ENCODE data around the gene LRRC3C.

Gene LRRC3C

DNA sequence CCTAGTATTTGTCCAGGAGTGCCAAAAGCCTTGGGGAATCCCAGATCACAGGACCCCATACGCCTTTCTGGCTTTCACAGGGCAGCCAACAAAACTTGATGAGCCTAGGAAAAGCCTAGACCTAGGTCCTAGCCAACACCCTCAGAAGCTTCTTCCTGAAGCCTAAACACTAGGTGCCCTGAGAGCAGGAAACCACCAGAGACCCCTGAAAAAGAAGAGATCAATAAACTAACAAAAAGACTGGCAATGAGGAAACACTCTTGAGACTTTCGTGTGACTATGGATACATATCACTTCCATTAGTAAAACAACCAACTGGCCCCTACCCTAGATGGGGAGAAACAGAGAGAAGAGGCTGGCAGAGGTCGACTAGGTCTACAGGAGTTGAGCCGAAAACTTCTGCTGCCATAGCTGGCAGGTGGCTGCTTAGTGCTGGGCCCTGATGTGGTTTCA lies 1.4 kb upstream of the LRRC3C start:
- peaks cover 24% of the 10 kb centered on the region for H3K4me1 ChIP-seq (ENCODE audit: control insufficient read depth, insufficient read depth, low read length)
- H3K4me3 ChIP-seq (ENCODE audit: low read depth, low read length), result peak overlapping the region; percentile 82
- no peak overlapping the region for H3K9ac ChIP-seq (ENCODE audit: low read depth, low read length)
- no peaks in the 10 kb centered on the region for H3K27me3 ChIP-seq (ENCODE audit: control insufficient read depth, insufficient read depth, low read length)
- no peaks in the 10 kb centered on the region for H3K9me3 ChIP-seq (ENCODE audit: control insufficient read depth, insufficient read depth, low read length)
- H3K36me3 ChIP-seq (ENCODE audit: control insufficient read depth, insufficient read depth, low read length), result peaks cover 25% of the 10 kb centered on the region

DNA sequence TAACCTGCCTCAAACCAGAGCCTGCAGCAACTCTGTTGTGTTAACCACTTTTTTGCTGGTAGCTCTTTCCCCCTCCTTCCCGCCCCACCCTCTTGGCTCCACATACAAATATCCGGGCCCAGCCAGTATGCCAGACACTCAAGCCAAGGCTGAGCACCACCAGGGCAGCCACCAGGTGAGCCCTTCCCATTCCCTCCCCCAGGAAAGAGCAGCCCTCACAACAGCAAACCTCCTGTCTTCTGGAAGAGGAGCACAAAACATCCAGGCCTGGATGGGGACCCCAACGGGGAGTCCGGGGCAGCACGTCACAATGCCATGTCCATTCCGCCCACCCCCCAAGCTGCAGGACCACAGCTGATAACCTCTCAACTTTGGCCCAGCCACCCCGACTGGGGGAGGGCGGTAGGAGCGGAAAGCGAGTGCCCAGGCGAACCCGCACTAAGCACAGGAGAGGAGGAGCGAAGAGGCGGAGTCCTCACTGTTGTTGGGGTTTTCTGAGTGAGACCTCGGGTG lies 888 bp upstream of the LRRC3C start:
- Histone ChIP-seq H3K9ac (ENCODE audit: low read depth, low read length) (peak overlapping the region; percentile 60), H3K4me1 (ENCODE audit: control insufficient read depth, insufficient read depth, low read length) (peaks cover 24% of the 10 kb centered on the region), H3K4me3 (ENCODE audit: low read depth, low read length) (peak overlapping the region; percentile 82), H3K9me3 (ENCODE audit: control insufficient read depth, insufficient read depth, low read length) (no peaks in the 10 kb centered on the region), H3K36me3 (ENCODE audit: control insufficient read depth, insufficient read depth, low read length) (peaks cover 23% of the 10 kb centered on the region), H3K27me3 (ENCODE audit: control insufficient read depth, insufficient read depth, low read length) (no peaks in the 10 kb centered on the region)

DNA sequence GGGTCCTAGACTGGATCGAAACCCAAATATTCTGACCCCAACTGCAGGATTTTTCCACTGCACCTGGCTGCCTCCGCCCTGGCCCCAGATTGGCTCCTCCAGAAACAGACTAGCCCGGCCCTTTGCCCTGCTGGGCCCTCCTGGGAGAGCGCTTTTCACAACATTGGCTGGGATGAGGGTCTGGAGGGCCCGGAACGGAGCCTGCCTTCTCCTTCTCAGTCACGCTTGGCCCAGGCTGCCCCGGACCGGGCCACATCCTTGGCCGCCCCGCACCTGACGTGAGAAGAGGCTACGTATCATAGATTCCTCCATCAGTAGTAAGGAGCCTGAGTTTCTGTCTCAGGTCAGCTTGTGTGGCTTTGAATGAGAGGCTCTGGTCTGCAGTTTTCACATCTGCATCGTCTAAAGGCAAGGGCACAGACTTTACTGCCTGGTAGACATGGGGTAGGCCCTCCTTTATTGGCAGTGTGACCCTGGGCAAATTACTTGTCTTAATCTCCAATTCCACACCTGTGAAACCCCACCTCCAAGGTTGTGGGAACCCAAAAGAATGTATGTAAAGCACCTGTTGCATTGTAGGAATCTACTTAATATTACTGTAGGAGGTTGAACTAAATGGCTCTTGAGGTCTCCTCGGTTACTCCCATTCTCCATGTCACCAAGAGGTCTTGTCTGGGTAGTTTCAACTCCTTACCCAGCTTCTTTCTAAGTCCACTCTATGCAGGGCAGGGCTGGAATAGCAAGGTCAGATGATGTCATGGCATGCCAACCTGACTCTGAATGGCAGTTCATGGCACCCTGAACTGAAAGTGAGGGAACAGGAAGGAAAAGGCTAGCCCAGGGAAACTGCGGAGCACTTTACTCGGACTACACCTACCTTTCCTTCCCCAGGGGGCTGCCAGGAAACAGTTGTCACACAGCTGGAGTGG lies 661 bp downstream of the LRRC3C start:
- Histone ChIP-seq H3K4me3 (ENCODE audit: low read depth, low read length) (peak overlapping the region; percentile 82), H3K9me3 (ENCODE audit: control insufficient read depth, insufficient read depth, low read length) (no peaks in the 10 kb centered on the region), H3K9ac (ENCODE audit: low read depth, low read length) (peak overlapping the region; percentile 74), H3K27me3 (ENCODE audit: control insufficient read depth, insufficient read depth, low read length) (no peaks in the 10 kb centered on the region), H3K4me1 (ENCODE audit: control insufficient read depth, insufficient read depth, low read length) (peaks cover 24% of the 10 kb centered on the region), H3K36me3 (ENCODE audit: control insufficient read depth, insufficient read depth, low read length) (peaks cover 9% of the 10 kb centered on the region)

GRCh38 chr17:39928858-39929645 lies 1.5 kb downstream of the LRRC3C start:
- Histone ChIP-seq H3K36me3 (ENCODE audit: control insufficient read depth, insufficient read depth, low read length) (peaks cover under 1% of the 10 kb centered on the region), H3K4me3 (ENCODE audit: low read depth, low read length) (no peak overlapping the region), H3K9ac (ENCODE audit: low read depth, low read length) (no peak overlapping the region), H3K27me3 (ENCODE audit: control insufficient read depth, insufficient read depth, low read length) (no peaks in the 10 kb centered on the region), H3K9me3 (ENCODE audit: control insufficient read depth, insufficient read depth, low read length) (no peaks in the 10 kb centered on the region), H3K4me1 (ENCODE audit: control insufficient read depth, insufficient read depth, low read length) (peaks cover 27% of the 10 kb centered on the region)

GRCh38 chr17:39929646-39930407 lies 2.3 kb downstream of the LRRC3C start:
- Histone ChIP-seq H3K4me3 (ENCODE audit: low read depth, low read length) (no peak overlapping the region), H3K4me1 (ENCODE audit: control insufficient read depth, insufficient read depth, low read length) (peaks cover 22% of the 10 kb centered on the region), H3K9me3 (ENCODE audit: control insufficient read depth, insufficient read depth, low read length) (no peaks in the 10 kb centered on the region), H3K36me3 (ENCODE audit: control insufficient read depth, insufficient read depth, low read length) (no peaks in the 10 kb centered on the region), H3K9ac (ENCODE audit: low read depth, low read length) (no peak overlapping the region), H3K27me3 (ENCODE audit: control insufficient read depth, insufficient read depth, low read length) (no peaks in the 10 kb centered on the region)

GRCh38 chr17:39933912-39934311 lies 6.4 kb downstream of the LRRC3C start:
- H3K36me3 ChIP-seq (ENCODE audit: control insufficient read depth, insufficient read depth, low read length), result no peaks in the 10 kb centered on the region
- H3K9ac ChIP-seq (ENCODE audit: low read depth, low read length), result no peak overlapping the region
- H3K9me3 ChIP-seq (ENCODE audit: control insufficient read depth, insufficient read depth, low read length), result no peaks in the 10 kb centered on the region
- H3K27me3 ChIP-seq (ENCODE audit: control insufficient read depth, insufficient read depth, low read length), result no peaks in the 10 kb centered on the region
- H3K4me1 ChIP-seq (ENCODE audit: control insufficient read depth, insufficient read depth, low read length), result peaks cover 4% of the 10 kb centered on the region
- peak overlapping the region; percentile 4 for H3K4me3 ChIP-seq (ENCODE audit: low read depth, low read length)

DNA sequence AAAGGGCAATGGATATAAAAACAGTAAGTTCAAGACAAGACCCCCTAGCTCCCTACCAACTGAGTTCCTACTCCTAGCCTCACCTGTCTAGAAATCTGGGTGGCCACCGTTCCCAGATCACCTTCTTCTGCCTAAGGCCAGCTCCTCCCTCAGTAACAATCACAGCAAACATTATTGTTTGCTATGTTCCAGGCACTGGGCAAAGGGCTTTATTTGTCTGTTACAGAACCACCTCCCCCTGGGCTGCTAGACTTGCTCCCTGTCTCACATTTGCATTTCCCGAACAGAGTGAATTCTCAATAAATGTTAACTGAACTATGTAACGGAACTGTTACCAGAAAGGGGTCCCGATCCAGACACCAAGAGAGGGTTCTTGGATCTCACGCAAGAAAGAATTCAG lies 6.8 kb downstream of the LRRC3C start:
- no peaks in the 10 kb centered on the region for H3K27me3 ChIP-seq (ENCODE audit: control insufficient read depth, insufficient read depth, low read length)
- no peak overlapping the region for H3K4me3 ChIP-seq (ENCODE audit: low read depth, low read length)
- peaks cover 4% of the 10 kb centered on the region for H3K4me1 ChIP-seq (ENCODE audit: control insufficient read depth, insufficient read depth, low read length)
- H3K9ac ChIP-seq (ENCODE audit: low read depth, low read length), result no peak overlapping the region
- H3K36me3 ChIP-seq (ENCODE audit: control insufficient read depth, insufficient read depth, low read length), result no peaks in the 10 kb centered on the region
- H3K9me3 ChIP-seq (ENCODE audit: control insufficient read depth, insufficient read depth, low read length), result no peaks in the 10 kb centered on the region

GRCh38 chr17:39935909-39936308 lies 8.4 kb downstream of the LRRC3C start:
- Histone ChIP-seq H3K4me1 (ENCODE audit: control insufficient read depth, insufficient read depth, low read length) (peaks cover 4% of the 10 kb centered on the region), H3K9me3 (ENCODE audit: control insufficient read depth, insufficient read depth, low read length) (no peaks in the 10 kb centered on the region), H3K4me3 (ENCODE audit: low read depth, low read length) (no peak overlapping the region), H3K9ac (ENCODE audit: low read depth, low read length) (no peak overlapping the region), H3K36me3 (ENCODE audit: control insufficient read depth, insufficient read depth, low read length) (no peaks in the 10 kb centered on the region), H3K27me3 (ENCODE audit: control insufficient read depth, insufficient read depth, low read length) (no peaks in the 10 kb centered on the region)

DNA sequence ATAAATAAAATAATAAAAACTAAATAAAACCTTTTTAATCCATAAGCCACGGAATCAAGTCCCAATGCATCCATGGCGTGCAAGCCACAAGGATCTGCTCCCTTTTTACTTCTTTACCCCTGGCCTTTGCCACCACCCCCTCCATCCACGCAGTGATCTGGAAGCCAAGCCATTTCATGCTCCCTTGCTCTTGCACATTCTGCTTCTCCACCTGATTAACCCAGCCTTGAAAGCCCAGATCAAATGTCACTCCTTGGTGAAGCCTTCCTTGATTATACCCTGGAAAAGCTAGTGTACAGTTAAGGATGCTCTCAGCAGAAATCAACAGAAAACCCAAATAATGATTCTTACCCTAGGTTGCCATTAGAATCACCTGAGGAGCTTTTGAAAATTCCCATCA lies 9.9 kb downstream of the LRRC3C start:
- Histone ChIP-seq H3K4me3 (ENCODE audit: low read depth, low read length) (no peak overlapping the region), H3K4me1 (ENCODE audit: control insufficient read depth, insufficient read depth, low read length) (peaks cover 4% of the 10 kb centered on the region), H3K36me3 (ENCODE audit: control insufficient read depth, insufficient read depth, low read length) (no peaks in the 10 kb centered on the region), H3K9ac (ENCODE audit: low read depth, low read length) (no peak overlapping the region), H3K9me3 (ENCODE audit: control insufficient read depth, insufficient read depth, low read length) (no peaks in the 10 kb centered on the region), H3K27me3 (ENCODE audit: control insufficient read depth, insufficient read depth, low read length) (no peaks in the 10 kb centered on the region)

DNA sequence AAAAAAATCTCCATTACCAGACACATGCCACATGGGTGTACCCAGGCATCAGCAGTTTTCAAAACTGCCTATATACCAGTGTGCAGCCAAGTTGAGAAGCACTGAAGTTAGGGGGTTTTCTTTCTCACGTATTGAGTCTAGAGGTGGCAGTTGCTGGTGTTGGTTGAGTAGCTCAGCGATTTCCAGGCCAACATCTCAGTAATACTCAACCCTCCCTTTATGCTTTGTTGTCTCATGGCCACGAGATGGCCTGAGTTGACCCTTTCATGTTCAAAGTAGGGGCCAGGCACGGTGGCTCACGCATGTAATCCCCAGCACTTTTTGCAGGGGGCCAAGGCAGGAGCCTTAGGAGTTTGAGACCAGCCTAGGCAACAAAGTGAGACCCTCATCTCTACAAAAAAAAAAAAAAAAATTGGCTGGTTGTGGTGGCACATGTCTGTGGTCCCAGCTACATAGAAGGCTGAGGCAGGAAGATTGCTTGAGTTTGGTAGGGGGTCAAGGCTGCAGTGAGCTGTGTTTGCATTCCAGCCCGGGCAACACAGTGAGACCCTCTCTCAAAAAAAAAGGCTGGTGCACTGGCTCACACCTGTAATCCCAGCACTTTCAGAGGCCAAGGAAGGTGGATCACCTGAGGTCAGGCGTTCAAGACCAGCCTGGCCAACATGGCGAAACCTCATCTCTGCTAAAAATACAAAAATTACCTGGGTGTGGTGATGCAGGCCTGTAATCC lies 10.8 kb downstream of the LRRC3C start:
- Histone ChIP-seq H3K4me3 (ENCODE audit: low read depth, low read length) (no peak overlapping the region), H3K27me3 (ENCODE audit: control insufficient read depth, insufficient read depth, low read length) (no peaks in the 10 kb centered on the region), H3K4me1 (ENCODE audit: control insufficient read depth, insufficient read depth, low read length) (peaks cover 4% of the 10 kb centered on the region), H3K9me3 (ENCODE audit: control insufficient read depth, insufficient read depth, low read length) (no peaks in the 10 kb centered on the region), H3K36me3 (ENCODE audit: control insufficient read depth, insufficient read depth, low read length) (no peaks in the 10 kb centered on the region), H3K9ac (ENCODE audit: low read depth, low read length) (no peak overlapping the region)

GRCh38 chr17:39939106-39939505 lies 11.6 kb downstream of the LRRC3C start:
- Histone ChIP-seq H3K9me3 (ENCODE audit: control insufficient read depth, insufficient read depth, low read length) (no peaks in the 10 kb centered on the region), H3K4me3 (ENCODE audit: low read depth, low read length) (no peak overlapping the region), H3K9ac (ENCODE audit: low read depth, low read length) (no peak overlapping the region), H3K4me1 (ENCODE audit: control insufficient read depth, insufficient read depth, low read length) (no peaks in the 10 kb centered on the region), H3K27me3 (ENCODE audit: control insufficient read depth, insufficient read depth, low read length) (no peaks in the 10 kb centered on the region), H3K36me3 (ENCODE audit: control insufficient read depth, insufficient read depth, low read length) (no peaks in the 10 kb centered on the region)

All from iPS-15b (cell line).